ENCODE results near the gene ZBTB7C.

Gene ZBTB7C

GRCh38 chr18:48151421-48152065, 257.6 kb downstream of the ZBTB7C start:
- DNase-seq (ENCODE audit: low read depth) = no peak
- TF ChIP-seq, protein P1, sequence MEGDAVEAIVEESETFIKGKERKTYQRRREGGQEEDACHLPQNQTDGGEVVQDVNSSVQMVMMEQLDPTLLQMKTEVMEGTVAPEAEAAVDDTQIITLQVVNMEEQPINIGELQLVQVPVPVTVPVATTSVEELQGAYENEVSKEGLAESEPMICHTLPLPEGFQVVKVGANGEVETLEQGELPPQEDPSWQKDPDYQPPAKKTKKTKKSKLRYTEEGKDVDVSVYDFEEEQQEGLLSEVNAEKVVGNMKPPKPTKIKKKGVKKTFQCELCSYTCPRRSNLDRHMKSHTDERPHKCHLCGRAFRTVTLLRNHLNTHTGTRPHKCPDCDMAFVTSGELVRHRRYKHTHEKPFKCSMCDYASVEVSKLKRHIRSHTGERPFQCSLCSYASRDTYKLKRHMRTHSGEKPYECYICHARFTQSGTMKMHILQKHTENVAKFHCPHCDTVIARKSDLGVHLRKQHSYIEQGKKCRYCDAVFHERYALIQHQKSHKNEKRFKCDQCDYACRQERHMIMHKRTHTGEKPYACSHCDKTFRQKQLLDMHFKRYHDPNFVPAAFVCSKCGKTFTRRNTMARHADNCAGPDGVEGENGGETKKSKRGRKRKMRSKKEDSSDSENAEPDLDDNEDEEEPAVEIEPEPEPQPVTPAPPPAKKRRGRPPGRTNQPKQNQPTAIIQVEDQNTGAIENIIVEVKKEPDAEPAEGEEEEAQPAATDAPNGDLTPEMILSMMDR (IDR thresholded peaks at IDR 0.05; ENCODE audit: control insufficient read depth, insufficient read depth, low read depth, low read length, missing control alignments) = no peak
- H3K4me3 ChIP-seq (ENCODE audit: control insufficient read depth, low read depth, low read length) = no peak overlapping the region

DNA sequence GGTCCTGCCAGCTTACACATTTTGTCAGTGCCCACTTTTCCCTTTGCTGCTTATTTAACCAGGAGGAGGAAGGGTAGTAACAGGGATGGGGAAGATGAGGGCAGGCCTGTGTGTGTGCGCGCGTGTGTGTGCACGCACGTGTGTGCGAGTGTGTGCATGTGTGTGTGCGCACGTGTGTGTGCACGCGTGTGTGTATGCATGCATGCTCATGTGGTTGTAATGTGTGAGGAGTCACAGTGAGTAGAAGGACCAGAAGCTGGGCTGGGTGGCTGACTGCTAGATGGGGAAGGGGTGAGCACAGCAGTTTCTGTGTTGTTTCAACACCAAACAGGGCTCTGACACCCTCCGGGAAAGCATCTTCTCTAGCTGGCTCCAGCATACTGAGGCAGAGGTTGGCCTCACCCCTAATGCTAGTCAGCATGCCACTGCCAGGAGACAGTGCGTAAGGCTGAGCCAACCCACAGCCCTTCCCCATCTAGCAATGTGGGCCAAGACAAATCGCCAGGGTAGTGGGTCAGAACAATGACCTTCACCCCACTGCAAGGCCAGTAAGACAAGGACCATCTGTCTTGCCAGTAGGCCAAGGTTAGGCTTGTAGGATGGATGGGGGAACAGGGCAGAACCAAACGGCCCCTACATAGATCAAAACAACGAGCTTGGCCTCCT, 260.0 kb downstream of the ZBTB7C start:
- TF ChIP-seq, protein P1 (IDR thresholded peaks at IDR 0.05; ENCODE audit: control insufficient read depth, insufficient read depth, low read depth, low read length, missing control alignments) = no peak
- DNase-seq (ENCODE audit: low read depth) = no peak
- no peak overlapping the region for H3K4me3 ChIP-seq (ENCODE audit: control insufficient read depth, low read depth, low read length)

DNA sequence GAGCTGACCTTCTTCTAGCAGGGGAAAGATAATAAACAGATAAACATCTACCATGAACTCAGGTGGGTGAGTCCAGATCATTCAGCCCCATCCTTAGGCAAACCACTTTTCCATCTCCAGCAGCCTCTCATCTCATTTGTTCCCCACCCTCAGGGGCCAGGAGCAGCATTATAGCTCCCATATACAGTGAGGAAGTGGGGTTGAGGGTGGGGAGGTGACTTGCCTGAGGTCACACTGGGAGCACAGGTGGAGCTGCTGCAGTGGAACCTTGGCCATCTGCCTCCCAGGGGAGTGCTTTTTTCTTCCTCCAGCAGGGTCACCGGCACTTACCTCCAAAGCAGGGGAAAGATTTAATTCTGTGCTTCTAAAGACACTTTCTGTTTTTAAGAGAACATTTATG, 266.2 kb downstream of the ZBTB7C start:
- TF ChIP-seq, protein P1 (IDR thresholded peaks at IDR 0.05; ENCODE audit: control insufficient read depth, insufficient read depth, low read depth, low read length, missing control alignments) = no peak
- DNase-seq (ENCODE audit: low read depth) = no peak
- H3K4me3 ChIP-seq (ENCODE audit: control insufficient read depth, low read depth, low read length) = no peak overlapping the region

- TF ChIP-seq, protein P1 (IDR thresholded peaks at IDR 0.05; ENCODE audit: control insufficient read depth, insufficient read depth, low read depth, low read length, missing control alignments) = no peak
- no peak overlapping the region for H3K4me3 ChIP-seq (ENCODE audit: control insufficient read depth, low read depth, low read length)
- DNase-seq (ENCODE audit: low read depth) = no peak
Measured at GRCh38 chr18:48142353-48142752, 266.8 kb downstream of the ZBTB7C start.

DNA sequence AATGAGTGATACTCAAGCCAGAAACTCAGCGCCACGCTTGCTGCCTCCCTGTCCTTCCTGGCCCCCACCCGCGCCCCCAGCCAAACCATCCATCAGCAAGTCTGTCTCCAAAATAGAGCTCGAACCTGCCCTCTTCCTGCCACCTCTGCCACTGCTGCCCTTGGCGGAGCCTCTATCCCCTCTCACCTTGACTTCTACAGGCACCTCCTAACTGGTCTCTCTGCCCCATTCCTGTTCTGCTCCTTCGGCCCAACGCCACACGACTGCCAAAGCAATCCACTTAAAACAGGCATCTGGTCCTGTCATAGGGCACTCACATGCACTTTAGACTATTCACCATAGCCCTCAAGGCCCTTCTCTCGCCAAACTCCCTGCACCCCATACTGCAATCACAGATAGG, 268.5 kb downstream of the ZBTB7C start:
- TF ChIP-seq, protein P1 (IDR thresholded peaks at IDR 0.05; ENCODE audit: control insufficient read depth, insufficient read depth, low read depth, low read length, missing control alignments) = no peak
- no peak overlapping the region for H3K4me3 ChIP-seq (ENCODE audit: control insufficient read depth, low read depth, low read length)
- DNase-seq (ENCODE audit: low read depth) = no peak

GRCh38 chr18:48139431-48140347, 269.5 kb downstream of the ZBTB7C start:
- DNase-seq (ENCODE audit: low read depth) = no peak
- TF ChIP-seq, protein P1 (IDR thresholded peaks at IDR 0.05; ENCODE audit: control insufficient read depth, insufficient read depth, low read depth, low read length, missing control alignments) = no peak

More at GRCh38 chr18:48139431-48140347, 269.5 kb downstream of the ZBTB7C start:
- no peak overlapping the region for H3K4me3 ChIP-seq (ENCODE audit: control insufficient read depth, low read depth, low read length)
